ENCODE measurements around the gene TM2D3. TPM values are rescaled to one million over a fixed set of nuclear protein-coding genes. Genes with fewer than 3 reads are reported as not detected.

The TM2D3 gene, protein sequence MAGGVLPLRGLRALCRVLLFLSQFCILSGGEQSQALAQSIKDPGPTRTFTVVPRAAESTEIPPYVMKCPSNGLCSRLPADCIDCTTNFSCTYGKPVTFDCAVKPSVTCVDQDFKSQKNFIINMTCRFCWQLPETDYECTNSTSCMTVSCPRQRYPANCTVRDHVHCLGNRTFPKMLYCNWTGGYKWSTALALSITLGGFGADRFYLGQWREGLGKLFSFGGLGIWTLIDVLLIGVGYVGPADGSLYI
- polyA plus RNA-seq: 10 to 100 TPM; 20.0 to 38.2 (median 37.1) TPM

DNA sequence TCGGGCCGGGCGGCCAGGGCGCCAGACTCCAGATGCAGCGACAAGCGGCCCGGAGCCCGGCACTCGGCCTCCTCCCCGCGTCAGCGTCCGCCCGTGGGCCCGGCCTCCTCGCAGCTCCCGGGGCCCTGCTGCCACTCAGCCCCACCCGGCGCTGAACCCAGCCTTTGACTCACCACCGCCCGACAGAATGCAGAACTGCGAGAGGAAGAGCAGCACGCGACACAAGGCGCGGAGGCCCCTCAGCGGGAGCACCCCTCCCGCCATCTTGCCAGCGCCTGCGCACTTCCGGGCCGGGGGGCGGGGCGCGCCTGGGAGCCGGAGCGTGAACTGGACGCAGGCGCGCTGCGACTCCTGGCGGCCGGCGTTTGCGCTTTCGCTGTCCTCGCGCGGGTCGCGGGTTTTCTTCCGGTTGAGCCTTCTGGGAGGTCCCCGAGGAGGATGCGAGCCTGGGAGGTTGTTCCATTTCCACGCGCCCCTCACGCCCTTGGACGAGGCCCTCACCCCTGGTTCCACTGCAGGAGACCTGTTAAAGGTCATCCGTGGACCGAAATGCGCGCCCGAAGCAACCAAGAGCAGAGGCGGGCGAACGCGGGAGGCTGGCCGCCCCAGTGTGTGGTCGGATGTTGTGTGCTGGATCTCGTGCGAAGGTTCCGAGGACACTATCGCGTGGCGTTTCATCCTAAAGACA is at the start of gene TM2D3:
TSS of gene TM2D3 (minus strand) at position 284 of the 688 bp plus-strand sequence. CDS start at position 264, 20 bp downstream.
- WGBS, 3 donors: 0 to 1% (median 1%) methylated on average over 67 to 75 of the region's 75 CpGs
- peak within 1 kb of the TSS; percentile 88 for H3K27ac ChIP-seq (ENCODE audit: low read depth, low read length)

DNA sequence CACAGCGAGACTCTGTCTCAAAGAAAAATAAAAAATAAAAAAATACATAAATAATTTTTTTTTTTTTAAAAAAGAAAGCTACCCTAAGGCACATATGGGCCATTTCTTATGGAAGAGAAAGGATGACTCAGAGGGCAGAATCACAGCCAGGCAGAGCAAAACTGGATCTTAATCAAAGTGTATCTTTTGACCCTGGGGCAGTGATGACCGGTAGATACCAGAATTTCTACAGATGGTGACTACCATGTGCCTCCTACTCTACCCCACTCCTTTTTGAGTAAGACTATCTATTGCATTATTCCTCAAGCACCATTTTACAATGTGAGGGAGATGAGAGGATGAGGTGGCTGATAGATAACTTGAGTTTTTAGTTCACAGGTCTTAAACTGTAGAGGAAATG is 46.1 kb upstream of the TM2D3 start:
- WGBS, 3 donors: 88 to 97% (median 91%) methylated on average over 2 of the region's 2 CpGs
- no peak overlapping the region for H3K27ac ChIP-seq (ENCODE audit: low read depth, low read length)

DNA sequence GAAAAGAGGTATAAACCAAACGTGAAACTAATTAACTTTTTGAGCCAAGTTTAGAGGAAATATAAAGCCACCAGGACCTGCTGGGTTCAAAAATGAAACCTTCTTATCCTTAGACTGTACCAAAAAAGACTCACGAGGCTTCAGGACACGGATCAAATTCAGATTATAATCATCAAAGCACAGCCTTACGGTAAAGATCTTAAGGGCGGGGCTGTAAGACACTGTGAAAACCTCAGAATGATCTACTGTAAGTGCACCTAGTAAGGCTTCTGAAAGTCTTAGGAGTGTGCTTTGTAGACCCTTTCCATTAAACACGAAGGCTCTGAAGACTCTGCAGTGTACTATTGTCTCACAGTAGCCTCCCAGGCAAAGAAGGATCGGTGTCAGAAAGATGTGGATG is 45.3 kb upstream of the TM2D3 start:
- H3K27ac ChIP-seq (ENCODE audit: low read depth, low read length): no peak overlapping the region
- 87 to 96% (median 93%) methylated on average over 7 of the region's 7 CpGs for WGBS, 3 donors

DNA sequence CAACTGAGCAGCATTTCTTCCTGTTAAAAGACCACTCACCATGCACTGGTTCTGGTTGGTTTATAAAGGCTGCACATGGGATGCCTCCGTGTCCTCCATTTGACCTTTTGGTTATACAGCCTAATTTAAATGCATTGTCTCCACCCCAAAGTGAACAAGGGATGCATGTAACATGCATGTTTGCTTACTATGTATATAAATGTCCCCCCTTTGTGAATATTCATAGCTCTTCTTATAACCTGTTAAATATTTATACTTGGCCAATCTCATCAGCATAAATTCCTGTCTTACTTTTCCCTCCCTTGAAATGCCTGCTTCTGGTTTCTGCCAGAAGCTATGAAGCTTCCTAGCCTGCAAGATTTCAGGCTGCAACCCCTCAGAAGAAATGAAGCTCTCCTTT is 44.6 kb upstream of the TM2D3 start:
- 94 to 100% (median 100%) methylated on average over 1 of the region's 1 CpG for WGBS, 3 donors
- H3K27ac ChIP-seq (ENCODE audit: low read depth, low read length): no peak overlapping the region

DNA sequence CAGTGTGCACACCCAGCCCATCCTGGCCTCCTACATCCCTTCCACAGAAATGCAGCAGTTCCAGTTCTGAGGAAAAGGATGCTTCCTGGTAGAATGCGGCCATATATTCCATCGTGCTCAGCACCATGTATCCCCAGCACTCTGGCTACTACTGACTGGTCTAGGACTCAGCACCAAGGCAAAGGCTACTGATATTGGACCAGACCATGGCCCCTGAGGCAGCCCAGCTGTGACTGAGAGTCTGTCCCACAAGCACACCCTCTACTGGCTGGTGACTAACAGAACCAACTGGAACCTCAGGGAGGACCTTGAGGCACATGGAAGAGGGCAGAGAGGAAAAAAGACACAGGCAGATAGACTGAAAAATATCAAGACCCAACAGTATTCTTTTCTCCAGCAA is 42.1 kb upstream of the TM2D3 start:
- no peak overlapping the region for H3K27ac ChIP-seq (ENCODE audit: low read depth, low read length)
- 94 to 100% (median 98%) methylated on average over 2 of the region's 2 CpGs for WGBS, 3 donors

DNA sequence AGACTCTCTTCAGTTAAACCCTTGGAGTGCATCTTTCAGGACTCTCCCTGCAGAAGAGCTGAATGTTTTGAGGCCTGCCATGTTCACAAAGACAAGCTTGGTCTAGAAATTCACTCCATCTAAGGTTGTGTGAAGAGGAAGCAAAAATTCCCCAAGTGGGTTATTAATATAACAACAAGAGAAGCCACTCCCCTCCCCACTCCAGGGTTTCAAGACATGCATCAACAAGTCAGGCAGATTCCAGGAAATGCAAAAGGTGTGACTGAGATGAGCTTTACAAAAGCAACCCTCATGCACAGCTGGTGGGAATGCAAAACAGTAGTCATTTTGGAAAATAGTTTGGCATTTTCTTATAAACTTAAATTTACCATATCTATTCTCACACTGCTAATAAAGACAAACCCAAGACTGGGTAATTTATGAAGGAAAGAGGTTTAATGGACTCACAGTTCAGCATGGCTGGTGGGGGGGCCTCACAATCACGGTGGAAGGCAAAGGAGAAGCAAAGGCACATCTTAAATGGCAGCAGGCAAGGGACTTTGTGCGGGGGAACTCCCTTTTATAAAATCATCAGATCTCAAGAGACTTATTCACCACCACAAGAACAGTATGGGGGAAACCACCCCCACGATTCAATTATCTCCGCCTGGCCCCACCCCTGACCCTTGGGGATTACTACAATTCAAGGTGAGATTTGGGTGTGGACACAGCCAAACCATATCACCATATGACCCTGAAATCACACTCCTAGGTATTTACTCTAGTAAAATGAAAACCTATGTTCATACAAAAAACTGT is 40.8 kb upstream of the TM2D3 start:
- peak overlapping the region; percentile 31 for H3K27ac ChIP-seq (ENCODE audit: low read depth, low read length)
- 91 to 96% (median 92%) methylated on average over 4 of the region's 4 CpGs for WGBS, 3 donors

DNA sequence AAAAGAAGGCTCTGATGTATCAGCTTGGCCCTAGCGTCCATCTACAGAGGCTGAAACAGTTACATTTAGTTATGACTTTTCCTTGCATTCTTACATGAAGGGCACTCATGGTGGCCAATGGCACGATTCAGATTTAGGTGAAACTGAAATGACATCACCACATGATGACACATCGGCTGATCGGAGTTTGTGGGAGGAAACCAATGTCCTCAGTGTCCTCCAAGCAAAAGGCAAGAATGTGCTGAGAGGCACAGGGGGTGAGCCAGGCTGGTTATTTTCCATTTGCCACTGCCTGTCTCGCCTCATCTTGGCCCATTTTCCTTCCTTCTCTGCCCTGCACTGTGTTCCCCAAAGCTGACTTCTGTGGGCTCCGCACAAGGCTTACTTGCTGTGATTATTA is 37.7 kb upstream of the TM2D3 start:
- 89 to 98% (median 94%) methylated on average over 6 of the region's 6 CpGs for WGBS, 3 donors
- H3K27ac ChIP-seq (ENCODE audit: low read depth, low read length): no peak overlapping the region

DNA sequence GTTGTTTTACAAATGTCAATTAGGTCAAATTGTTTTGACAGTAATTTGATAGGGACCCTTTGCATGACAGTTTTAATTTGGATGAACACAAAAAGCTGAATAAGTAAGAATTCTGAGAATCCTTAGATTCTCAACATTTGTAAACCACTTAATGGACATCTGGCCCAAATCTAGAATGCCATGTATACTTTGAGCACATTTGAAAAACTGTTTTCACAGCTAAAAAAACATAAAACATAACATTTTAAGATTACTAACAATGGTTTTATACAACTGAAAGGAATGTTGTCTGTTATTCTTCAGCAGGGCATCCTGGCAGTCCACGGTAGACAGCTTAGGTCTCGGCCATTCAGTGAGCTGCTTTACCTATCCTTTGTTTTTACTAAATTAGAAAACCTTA is 34.5 kb upstream of the TM2D3 start:
- WGBS, 3 donors: 91 to 100% (median 93%) methylated on average over 2 of the region's 2 CpGs
- H3K27ac ChIP-seq (ENCODE audit: low read depth, low read length): no peak overlapping the region

DNA sequence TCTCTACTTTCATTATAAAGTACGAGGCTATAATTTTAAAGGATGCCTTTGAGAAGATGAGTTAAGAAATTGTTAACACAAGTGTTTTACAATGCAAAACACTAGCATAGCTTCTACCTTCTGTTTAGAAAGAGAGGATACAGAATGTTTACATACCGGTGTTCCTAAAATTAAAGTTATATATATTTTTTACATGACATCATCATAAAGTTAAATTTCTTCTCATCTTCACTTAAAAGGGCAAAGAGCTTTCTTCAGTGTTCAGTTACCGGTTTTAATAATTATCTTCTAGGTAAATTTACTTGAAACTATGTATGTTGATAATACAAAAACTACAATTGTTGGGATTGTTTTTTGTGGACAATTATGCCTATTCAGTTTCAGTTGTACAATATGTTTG is 32.7 kb upstream of the TM2D3 start:
- no peak overlapping the region for H3K27ac ChIP-seq (ENCODE audit: low read depth, low read length)
- 87 to 95% (median 95%) methylated on average over 3 of the region's 3 CpGs for WGBS, 3 donors

DNA sequence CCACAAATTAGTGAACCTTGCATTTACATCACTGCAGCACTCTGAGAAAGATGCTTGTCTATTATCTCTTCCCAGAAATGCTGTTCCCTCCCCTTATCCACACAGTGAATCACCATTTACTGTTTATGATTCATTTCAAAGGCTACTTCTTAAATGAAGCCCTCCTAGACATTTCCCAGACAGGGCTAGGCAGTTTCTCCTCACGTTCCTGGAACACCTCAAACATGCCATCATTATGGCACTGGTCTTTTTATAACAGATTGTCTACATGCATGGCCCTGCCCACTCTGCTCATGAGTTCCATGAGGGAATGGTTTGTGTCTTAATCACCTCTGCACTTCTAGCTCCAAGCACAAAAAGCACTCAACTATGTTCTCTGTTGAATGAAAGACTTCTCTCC is 32.2 kb upstream of the TM2D3 start:
- WGBS, 3 donors: 68 to 75% (median 74%) methylated on average over 1 of the region's 1 CpG
- no peak overlapping the region for H3K27ac ChIP-seq (ENCODE audit: low read depth, low read length)

DNA sequence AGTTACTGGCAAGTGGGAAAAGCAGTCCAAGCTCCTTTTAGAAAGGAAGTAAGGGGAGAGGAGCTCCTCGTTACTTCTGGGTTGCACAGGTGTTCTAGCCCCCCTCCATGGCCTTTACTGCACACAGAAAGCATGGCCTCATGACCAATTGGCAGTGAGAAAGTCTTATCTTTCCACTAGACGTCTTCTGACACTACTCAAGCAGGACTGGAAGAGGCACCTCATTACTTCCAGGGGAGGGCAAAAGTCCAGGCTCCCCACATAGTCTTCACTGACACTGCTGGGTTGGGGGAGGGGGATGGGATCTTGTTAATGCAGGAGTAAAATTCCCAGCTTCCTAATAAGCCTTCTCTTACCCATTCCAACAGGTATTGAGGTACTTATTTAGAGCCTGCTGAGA is 27.6 kb upstream of the TM2D3 start:
- WGBS, 3 donors: 72 to 83% (median 81%) methylated on average over 2 of the region's 2 CpGs
- H3K27ac ChIP-seq (ENCODE audit: low read depth, low read length): no peak overlapping the region

DNA sequence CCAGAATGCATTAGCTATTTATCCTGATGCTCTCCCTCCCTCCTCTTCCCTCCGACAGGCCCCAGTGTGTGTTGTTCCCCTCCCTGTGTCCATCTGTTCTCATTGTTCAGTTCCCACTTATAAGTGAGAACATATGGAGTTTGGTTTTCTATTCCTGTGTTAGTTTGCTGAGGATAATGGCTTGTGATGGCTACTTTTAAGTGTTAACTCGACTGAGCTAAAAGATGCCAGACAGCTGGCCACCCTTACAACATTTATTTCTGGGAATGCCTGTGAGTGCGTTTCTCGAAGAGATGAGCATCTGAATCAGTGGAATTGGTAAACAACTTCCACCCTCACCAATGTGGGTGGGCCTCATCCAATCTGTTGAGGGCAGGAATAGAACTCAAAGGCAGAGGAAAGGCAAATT is 24.7 kb upstream of the TM2D3 start:
- WGBS, 3 donors: 87 to 89% (median 88%) methylated on average over 4 of the region's 4 CpGs
- no peak overlapping the region for H3K27ac ChIP-seq (ENCODE audit: low read depth, low read length)

DNA sequence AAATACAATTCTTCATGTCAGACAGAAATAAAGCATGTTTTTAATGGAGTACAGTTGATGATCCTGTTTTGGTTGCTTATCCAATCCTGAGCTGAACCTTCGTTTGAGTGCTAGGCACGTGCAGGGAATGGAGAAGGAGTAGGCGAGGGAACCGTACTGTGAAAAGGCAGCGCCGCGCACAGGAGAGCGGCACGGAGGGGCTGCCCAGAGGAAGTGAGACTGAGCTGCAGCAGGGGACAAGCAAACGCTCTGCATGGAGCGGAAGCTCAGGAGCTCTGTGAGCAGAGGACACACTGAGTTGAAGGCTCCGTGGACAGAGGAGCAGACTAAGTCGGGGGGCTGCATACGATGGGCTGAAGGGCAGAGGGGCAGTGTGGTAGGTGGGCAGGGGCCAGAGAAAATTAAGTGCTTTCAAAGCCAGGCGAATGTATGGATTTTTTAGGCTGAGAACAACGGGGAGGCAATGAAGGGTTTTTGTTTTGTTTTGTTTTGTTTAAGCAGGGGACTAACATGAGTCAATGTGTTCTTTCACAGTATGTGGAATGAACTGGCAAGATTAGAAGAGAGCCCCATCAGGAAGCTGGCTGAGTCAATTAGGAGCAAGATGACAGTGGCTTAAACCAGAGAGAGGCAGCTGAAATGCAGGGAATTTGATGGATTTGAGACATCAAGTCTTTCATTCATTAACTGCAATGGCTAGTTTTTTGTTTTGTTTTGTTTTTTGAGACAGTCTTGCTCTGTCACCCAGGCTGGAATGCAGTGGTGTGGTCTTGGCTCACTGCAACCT is 23.8 kb upstream of the TM2D3 start:
- 81 to 85% (median 84%) methylated on average over 16 of the region's 16 CpGs for WGBS, 3 donors
- H3K27ac ChIP-seq (ENCODE audit: low read depth, low read length): no peak overlapping the region

DNA sequence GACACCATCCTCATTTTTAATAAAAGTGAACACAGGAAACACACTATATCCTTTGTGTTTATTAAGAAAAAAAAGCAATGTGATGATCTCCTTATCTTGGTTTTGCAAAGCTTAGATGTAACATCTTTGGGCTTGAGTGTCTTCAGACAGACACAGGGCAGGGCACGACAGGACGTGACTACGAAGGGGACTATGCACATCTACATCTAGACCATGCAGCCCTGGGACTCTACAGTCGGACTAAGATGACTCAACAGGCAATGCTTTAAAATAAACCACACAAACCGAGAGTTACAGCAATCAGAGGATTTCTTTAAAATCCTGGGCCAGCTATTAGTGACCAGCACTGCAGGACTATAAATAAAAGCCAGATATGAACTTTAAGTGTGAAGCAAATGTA is 22.8 kb upstream of the TM2D3 start:
- H3K27ac ChIP-seq (ENCODE audit: low read depth, low read length): no peak overlapping the region
- WGBS, 3 donors: 87 to 90% (median 88%) methylated on average over 5 of the region's 5 CpGs

DNA sequence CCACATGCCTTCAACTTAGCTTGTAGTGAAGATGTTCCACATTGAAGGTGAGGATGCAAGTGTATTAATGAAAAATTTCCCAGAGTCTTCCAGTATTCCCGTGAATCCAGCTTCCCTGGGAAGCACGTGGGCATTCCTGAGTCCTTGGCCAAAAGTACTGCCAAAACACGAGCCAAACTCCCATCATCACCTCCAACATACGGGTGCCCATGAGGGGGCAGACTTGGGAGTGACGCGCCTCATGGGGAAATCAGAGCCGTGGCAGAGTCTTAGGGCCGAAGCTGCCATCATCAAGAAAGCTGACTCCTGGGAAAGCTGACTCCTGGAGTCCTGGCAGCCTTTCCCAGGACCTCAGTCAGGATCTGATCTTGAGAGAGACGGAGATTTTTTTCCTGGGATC is 20.1 kb upstream of the TM2D3 start:
- H3K27ac ChIP-seq (ENCODE audit: low read depth, low read length): no peak overlapping the region
- 65 to 86% (median 85%) methylated on average over 9 of the region's 9 CpGs for WGBS, 3 donors

DNA sequence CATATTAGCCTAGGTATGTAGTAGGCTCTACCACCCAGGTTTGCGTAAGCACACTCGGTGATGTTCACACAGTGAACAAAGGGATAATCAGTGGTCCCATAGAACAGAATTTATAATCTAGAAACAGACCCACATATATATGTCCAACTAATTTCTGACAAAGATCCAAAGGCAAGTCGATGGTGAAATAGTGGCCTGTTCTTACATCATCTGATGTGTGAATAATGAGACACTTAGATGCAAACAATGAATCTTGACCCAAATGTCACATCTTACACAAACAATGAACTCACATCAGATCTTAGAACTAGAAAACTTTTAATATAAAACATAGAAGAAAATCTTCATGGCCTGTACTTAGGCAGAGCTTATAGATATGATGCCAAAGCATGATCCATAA is 17.6 kb upstream of the TM2D3 start:
- H3K27ac ChIP-seq (ENCODE audit: low read depth, low read length): no peak overlapping the region

DNA sequence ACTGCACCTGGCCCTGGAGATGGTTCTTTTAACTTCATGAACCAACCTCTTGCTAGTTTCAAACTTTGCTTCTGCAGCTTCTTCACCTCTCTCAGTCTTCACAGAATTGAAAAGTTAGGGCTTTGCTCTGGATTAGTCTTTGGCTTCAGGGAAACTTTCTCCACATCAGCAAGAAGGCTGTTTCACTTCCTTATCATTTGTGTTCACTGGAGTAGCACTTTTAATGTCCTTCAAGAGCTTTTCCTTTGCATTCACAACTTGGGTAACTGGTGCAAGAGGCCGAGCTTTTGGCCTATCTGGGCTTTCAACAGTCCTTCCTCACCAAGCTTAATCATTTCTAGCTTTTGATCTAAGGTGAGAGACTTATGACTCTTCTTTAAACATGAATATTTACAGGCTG is 15.7 kb upstream of the TM2D3 start:
- 89 to 97% (median 92%) methylated on average over 1 of the region's 1 CpG for WGBS, 3 donors
- H3K27ac ChIP-seq (ENCODE audit: low read depth, low read length): no peak overlapping the region

More for the DNA sequence above, 17.6 kb upstream of the TM2D3 start:
- WGBS, 3 donors: 92 to 97% (median 95%) methylated on average over 3 of the region's 3 CpGs

DNA sequence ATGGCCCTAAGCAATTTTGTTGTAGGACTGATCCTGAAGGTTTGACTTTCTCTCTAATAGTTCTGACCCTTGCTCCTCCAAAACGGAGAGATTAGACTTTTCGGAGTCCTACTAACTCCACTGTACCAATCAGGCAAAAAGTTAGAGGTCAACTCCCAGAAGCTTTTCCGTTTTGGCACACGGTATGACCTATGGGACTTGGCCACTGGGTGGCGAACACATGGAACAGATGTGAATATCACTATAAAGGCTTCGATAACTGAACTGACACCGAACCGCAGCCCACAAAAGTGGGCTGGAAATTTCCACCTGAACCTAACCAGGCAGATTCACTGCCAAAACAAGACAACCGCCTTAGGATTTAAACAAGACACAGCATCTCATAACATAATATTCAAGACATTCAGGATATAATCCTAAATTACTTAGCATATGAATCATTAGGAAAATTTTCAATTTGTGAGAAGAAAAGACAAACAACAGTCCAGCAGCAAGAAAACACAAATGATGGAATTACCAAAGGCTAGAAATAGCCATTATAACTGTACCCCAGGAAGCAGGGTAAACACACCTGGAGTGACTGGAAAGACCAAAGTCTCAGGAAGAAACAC is 12.2 kb upstream of the TM2D3 start:
- no peak overlapping the region for H3K27ac ChIP-seq (ENCODE audit: low read depth, low read length)
- 68 to 73% (median 72%) methylated on average over 9 of the region's 9 CpGs for WGBS, 3 donors

Data from adipose tissue (tissue), 3 donors.